ENCODE measurements around the gene NELL1.

GRCh38 chr11:20864628-20865027 lies 195.2 kb downstream of the NELL1 start:
- no peak for TF ChIP-seq EZH2phosphoT487 (IDR thresholded peaks at IDR 0.05; ENCODE audit: borderline replicate concordance, low read length)
- TF ChIP-seq, protein P1, sequence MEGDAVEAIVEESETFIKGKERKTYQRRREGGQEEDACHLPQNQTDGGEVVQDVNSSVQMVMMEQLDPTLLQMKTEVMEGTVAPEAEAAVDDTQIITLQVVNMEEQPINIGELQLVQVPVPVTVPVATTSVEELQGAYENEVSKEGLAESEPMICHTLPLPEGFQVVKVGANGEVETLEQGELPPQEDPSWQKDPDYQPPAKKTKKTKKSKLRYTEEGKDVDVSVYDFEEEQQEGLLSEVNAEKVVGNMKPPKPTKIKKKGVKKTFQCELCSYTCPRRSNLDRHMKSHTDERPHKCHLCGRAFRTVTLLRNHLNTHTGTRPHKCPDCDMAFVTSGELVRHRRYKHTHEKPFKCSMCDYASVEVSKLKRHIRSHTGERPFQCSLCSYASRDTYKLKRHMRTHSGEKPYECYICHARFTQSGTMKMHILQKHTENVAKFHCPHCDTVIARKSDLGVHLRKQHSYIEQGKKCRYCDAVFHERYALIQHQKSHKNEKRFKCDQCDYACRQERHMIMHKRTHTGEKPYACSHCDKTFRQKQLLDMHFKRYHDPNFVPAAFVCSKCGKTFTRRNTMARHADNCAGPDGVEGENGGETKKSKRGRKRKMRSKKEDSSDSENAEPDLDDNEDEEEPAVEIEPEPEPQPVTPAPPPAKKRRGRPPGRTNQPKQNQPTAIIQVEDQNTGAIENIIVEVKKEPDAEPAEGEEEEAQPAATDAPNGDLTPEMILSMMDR (IDR thresholded peaks at IDR 0.05; ENCODE audit: low read depth, low read length, poor library complexity, severe bottlenecking) = no peak
